Activated naive CD4-positive, alpha-beta T cell (primary cell): ENCODE data around the gene ITPR1.

Experiments
- DNase-seq, 4 experiments: peaks; one replicate each; lab custom pipeline; 2025; lab: John Stamatoyannopoulos, UW

Gene ITPR1

GRCh38 chr3:4782095-4782494 is 288.9 kb downstream of the ITPR1 start:
- DNase-seq, result no peak

GRCh38 chr3:4785551-4785950 is 292.4 kb downstream of the ITPR1 start:
- DNase-seq, result no peak

GRCh38 chr3:4786431-4786830 is 293.3 kb downstream of the ITPR1 start:
- DNase-seq, result no peak

- DNase-seq, result no peak
Observed at GRCh38 chr3:4791358-4791757, 298.2 kb downstream of the ITPR1 start.

- DNase-seq, result no peak
Observed at GRCh38 chr3:4793311-4793710, 300.2 kb downstream of the ITPR1 start.

GRCh38 chr3:4794331-4794730 is 301.2 kb downstream of the ITPR1 start:
- no peak for DNase-seq

GRCh38 chr3:4794798-4795197 is 301.6 kb downstream of the ITPR1 start:
- no peak for DNase-seq

- DNase-seq, result no peak
Observed at GRCh38 chr3:4795905-4796304, 302.8 kb downstream of the ITPR1 start.

GRCh38 chr3:4797201-4797705 is 304.1 kb downstream of the ITPR1 start:
- DNase-seq, result no peak

- DNase-seq, result no peak
Observed at GRCh38 chr3:4799266-4800256, 306.4 kb downstream of the ITPR1 start.

GRCh38 chr3:4800595-4800994 is 307.4 kb downstream of the ITPR1 start:
- no peak for DNase-seq

GRCh38 chr3:4801892-4802291 is 308.7 kb downstream of the ITPR1 start:
- no peak for DNase-seq

GRCh38 chr3:4802903-4803302 is 309.8 kb downstream of the ITPR1 start:
- no peak for DNase-seq

GRCh38 chr3:4804161-4805058 is 311.3 kb downstream of the ITPR1 start:
- DNase-seq, result no peak

GRCh38 chr3:4805662-4806061 is 312.5 kb downstream of the ITPR1 start:
- no peak for DNase-seq

GRCh38 chr3:4806535-4807108 is 313.5 kb downstream of the ITPR1 start:
- DNase-seq, result no peak

GRCh38 chr3:4807381-4808280 is 314.5 kb downstream of the ITPR1 start:
- no peak for DNase-seq

- DNase-seq, result no peak
Observed at GRCh38 chr3:4808637-4809036, 315.5 kb downstream of the ITPR1 start.

- no peak for DNase-seq
Observed at GRCh38 chr3:4809922-4810321, 316.8 kb downstream of the ITPR1 start.

- no peak for DNase-seq
Observed at GRCh38 chr3:4812591-4812990, 319.4 kb downstream of the ITPR1 start.

GRCh38 chr3:4813909-4814304 is 320.8 kb downstream of the ITPR1 start:
- DNase-seq, result no peak
